ENCODE data around the gene ACAN. TPM values are rescaled to one million over a fixed set of nuclear protein-coding genes. Genes with fewer than 3 reads are reported as not detected.

ACAN gene
- total RNA-seq, 1 experiment from 2014 or later: 1.4 TPM

DNA sequence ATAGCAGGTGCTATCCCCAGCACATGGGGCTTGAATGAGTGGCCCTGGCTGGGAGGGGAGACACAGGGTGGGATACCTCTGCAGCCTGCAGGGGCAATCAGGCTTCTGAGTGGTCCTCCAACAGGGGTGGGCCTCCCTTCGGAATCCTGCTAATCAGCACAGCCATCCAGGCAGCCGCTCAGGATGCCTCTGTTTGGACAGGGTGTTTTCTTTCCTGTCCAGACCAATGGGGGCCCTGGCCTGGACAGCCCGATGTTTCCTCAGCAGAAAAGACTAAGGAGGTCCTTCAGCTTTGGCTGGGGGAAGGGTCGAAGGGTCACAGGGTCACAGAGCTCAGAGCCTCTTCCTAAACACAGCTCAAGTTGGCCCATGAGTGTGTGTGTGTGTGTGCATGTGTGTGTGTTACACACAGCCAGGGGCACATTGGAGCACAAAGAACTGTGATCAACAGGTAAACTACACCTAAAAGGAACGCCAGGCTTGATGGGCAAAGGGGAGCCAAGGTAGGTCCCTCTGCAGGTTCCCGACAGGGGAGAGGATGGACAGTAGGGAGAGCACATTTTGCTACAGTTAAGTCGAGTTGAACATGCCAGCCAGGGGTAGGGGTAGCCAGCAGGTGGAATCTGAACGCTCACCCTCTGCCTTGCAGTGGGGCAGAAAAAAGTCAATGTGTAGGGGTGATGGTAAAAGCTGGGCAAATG lies 93.2 kb downstream of the ACAN start:
- peaks cover 30% of the 10 kb centered on the region for H3K36me3 Mint-ChIP-seq
- DNase-seq (ENCODE audit: low spot score) (no peak), ATAC-seq (no peak)
- TF ChIP-seq, protein P1, sequence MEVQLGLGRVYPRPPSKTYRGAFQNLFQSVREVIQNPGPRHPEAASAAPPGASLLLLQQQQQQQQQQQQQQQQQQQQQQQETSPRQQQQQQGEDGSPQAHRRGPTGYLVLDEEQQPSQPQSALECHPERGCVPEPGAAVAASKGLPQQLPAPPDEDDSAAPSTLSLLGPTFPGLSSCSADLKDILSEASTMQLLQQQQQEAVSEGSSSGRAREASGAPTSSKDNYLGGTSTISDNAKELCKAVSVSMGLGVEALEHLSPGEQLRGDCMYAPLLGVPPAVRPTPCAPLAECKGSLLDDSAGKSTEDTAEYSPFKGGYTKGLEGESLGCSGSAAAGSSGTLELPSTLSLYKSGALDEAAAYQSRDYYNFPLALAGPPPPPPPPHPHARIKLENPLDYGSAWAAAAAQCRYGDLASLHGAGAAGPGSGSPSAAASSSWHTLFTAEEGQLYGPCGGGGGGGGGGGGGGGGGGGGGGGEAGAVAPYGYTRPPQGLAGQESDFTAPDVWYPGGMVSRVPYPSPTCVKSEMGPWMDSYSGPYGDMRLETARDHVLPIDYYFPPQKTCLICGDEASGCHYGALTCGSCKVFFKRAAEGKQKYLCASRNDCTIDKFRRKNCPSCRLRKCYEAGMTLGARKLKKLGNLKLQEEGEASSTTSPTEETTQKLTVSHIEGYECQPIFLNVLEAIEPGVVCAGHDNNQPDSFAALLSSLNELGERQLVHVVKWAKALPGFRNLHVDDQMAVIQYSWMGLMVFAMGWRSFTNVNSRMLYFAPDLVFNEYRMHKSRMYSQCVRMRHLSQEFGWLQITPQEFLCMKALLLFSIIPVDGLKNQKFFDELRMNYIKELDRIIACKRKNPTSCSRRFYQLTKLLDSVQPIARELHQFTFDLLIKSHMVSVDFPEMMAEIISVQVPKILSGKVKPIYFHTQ (CRISPR knock-in tag; IDR thresholded peaks at IDR 0.05): 0 out of 2 replicates have a peak, but pooled peaks have one; percentile 52
- TF ChIP-seq IRF2 (CRISPR knock-in tag; IDR thresholded peaks at IDR 0.05; ENCODE audit: borderline replicate concordance, low read depth): no peak
- peak overlapping the region; percentile 69; the same call in 1 of the 2 replicates for H3K27ac Mint-ChIP-seq
- no peaks in the 10 kb centered on the region for H3K9me3 Mint-ChIP-seq
- peaks cover 48% of the 10 kb centered on the region for H3K4me1 Mint-ChIP-seq
- H3K4me3 Mint-ChIP-seq: no peak overlapping the region
- ChIA-PET POLR2A (interaction anchor here (0.6 to 1.1 kb wide), 2 partner anchors 18 to 90 kb away, joined by 3 read pairs; no protein-coding TSS in a partner anchor), CTCF (interaction anchor here (1.3 to 4.2 kb wide), 6 partner anchors 9 to 429 kb away, joined by 3 to 64 read pairs (median 4); partner anchors contain the start of genes MRPL46 and MRPS11)
- 0 out of 2 replicates have a peak, but pooled peaks cover 2% of the 10 kb centered on the region for H3K27me3 Mint-ChIP-seq (ENCODE audit: low read depth)

DNA sequence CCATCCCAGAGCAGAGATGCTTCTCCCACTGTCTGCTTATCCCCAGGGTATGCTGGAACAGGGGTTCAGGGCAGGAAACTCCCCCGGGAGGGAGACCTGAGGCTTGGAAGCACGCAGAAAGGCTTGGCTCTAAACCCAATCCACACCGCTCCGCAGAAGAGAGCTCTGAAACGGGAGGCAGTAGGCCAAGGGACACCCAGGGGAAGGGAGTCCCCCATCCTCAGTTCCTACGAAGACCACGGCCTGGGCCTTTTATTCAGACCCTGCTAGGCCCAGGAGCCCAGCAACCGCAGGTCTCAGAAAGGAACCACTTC lies 93.9 kb downstream of the ACAN start:
- Mint-ChIP-seq H3K27me3 (ENCODE audit: low read depth) (0 out of 2 replicates have a peak, but pooled peaks cover 2% of the 10 kb centered on the region), H3K36me3 (peaks cover 36% of the 10 kb centered on the region), H3K9me3 (no peaks in the 10 kb centered on the region), H3K27ac (no peak overlapping the region), H3K4me1 (peaks cover 52% of the 10 kb centered on the region), H3K4me3 (no peak overlapping the region)
- TF ChIP-seq ESRRA (CRISPR knock-in tag; IDR thresholded peaks at IDR 0.05; ENCODE audit: borderline replicate concordance) (no peak), PRRX2 (CRISPR knock-in tag; IDR thresholded peaks at IDR 0.05) (0 out of 2 replicates have a peak, but pooled peaks have one; percentile 14), ZNF396 (CRISPR knock-in tag; IDR thresholded peaks at IDR 0.05; ENCODE audit: borderline replicate concordance) (no peak)
- TF ChIP-seq, protein P2, sequence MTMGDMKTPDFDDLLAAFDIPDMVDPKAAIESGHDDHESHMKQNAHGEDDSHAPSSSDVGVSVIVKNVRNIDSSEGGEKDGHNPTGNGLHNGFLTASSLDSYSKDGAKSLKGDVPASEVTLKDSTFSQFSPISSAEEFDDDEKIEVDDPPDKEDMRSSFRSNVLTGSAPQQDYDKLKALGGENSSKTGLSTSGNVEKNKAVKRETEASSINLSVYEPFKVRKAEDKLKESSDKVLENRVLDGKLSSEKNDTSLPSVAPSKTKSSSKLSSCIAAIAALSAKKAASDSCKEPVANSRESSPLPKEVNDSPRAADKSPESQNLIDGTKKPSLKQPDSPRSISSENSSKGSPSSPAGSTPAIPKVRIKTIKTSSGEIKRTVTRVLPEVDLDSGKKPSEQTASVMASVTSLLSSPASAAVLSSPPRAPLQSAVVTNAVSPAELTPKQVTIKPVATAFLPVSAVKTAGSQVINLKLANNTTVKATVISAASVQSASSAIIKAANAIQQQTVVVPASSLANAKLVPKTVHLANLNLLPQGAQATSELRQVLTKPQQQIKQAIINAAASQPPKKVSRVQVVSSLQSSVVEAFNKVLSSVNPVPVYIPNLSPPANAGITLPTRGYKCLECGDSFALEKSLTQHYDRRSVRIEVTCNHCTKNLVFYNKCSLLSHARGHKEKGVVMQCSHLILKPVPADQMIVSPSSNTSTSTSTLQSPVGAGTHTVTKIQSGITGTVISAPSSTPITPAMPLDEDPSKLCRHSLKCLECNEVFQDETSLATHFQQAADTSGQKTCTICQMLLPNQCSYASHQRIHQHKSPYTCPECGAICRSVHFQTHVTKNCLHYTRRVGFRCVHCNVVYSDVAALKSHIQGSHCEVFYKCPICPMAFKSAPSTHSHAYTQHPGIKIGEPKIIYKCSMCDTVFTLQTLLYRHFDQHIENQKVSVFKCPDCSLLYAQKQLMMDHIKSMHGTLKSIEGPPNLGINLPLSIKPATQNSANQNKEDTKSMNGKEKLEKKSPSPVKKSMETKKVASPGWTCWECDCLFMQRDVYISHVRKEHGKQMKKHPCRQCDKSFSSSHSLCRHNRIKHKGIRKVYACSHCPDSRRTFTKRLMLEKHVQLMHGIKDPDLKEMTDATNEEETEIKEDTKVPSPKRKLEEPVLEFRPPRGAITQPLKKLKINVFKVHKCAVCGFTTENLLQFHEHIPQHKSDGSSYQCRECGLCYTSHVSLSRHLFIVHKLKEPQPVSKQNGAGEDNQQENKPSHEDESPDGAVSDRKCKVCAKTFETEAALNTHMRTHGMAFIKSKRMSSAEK (CRISPR knock-in tag; IDR thresholded peaks at IDR 0.05; ENCODE audit: borderline replicate concordance): 0 out of 2 replicates have a peak, but pooled peaks have one; percentile 13
- no peak for DNase-seq (ENCODE audit: low spot score)
- POLR2A ChIA-PET: interaction anchor here (1.5 kb wide), 1 partner anchor 91 kb away, joined by 4 read pairs; no protein-coding TSS in a partner anchor
- CTCF ChIA-PET: interaction anchor here (0.6 to 4.2 kb wide), 6 partner anchors 8 to 123 kb away, joined by 3 to 64 read pairs (median 4); no protein-coding TSS in a partner anchor
- ATAC-seq: no peak

DNA sequence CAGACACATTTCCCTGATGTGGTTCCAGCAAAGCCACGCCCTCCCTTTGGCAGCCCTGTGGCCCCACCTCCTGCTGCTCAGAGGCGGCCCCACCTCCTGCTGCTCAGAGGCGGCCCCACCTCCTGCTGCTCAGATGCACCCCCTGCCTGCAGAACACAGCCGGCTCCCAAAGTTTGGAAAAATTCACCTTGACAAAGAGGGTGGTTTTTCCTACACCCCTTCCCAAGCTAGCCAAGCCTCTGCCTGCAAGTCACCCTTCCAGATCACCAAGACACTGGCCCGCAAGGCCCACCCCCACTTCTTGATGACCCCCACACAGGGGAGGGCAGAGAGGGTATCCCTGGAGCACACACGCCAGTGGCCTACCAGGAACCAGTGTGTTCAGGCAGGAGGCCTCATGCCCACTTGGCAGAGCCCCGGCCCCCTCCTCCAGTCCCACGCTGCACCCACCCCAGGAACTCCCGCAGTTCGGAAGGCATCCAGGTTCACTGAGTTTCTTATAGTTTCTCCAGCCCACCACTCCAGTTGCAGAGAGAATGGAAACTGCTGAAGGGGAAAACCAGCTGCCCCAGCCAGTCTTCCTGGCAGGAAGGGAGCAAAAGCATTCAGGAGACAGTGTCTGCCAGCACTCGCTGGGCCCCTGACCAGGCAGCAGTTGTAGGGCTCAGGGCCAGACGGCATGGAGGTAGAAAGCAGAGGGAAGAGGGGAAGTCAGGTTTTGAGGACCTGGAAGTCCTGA lies 94.4 kb downstream of the ACAN start:
- Mint-ChIP-seq H3K36me3 (peaks cover 41% of the 10 kb centered on the region), H3K4me3 (no peak overlapping the region; the same call in 1 of the 2 replicates), H3K27ac (peak overlapping the region; percentile 93), H3K4me1 (peaks cover 53% of the 10 kb centered on the region), H3K27me3 (ENCODE audit: low read depth) (0 out of 2 replicates have a peak, but pooled peaks cover 2% of the 10 kb centered on the region), H3K9me3 (no peaks in the 10 kb centered on the region)
- peak; percentile 53 for DNase-seq (ENCODE audit: low spot score)
- CTCF ChIA-PET: interaction anchor here (0.6 to 4.2 kb wide), 9 partner anchors 8 to 309 kb away, joined by 3 to 64 read pairs (median 3); no protein-coding TSS in a partner anchor
- ATAC-seq: 0 out of 2 replicates have a peak, but pooled peaks have one; percentile 1
- POLR2A ChIA-PET: interaction anchor here (1.5 kb wide), 1 partner anchor 90 kb away, joined by 4 read pairs; no protein-coding TSS in a partner anchor
- TF ChIP-seq, protein P3, sequence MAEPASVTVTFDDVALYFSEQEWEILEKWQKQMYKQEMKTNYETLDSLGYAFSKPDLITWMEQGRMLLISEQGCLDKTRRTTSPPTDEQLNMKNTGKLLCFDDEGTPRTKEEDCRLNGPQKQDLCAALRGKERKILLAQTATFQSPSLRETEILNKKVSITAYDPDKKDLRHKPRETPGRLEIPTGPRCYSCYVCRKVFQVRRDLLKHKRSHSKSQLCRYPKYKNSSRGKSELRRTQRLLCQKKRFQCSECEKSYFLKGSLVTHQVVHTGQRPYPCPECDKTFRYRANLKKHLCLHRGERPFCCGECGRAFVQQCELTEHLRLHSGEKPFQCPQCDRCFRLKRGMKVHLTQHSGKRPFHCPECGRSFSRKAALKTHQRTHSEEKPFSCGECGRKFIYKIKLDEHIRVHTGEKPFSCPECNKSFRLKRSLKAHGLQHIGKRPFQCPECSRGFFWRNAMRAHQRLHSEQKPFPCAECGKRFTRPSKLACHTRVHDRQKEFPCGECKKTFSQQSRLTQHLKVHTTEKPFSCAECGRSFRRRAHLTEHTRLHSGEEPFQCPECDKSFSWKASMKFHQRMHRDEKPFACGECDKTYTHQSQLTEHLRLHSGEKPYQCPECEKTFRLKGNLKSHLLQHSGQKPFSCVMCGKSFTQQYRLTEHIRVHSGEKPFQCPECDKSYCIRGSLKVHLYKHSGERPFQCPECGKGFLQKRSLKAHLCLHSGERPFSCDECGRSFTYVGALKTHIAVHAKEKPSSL (CRISPR knock-in tag; conservative IDR thresholded peaks at IDR 0.05): no peak
- no peak for TF ChIP-seq ZNF396 (CRISPR knock-in tag; IDR thresholded peaks at IDR 0.05; ENCODE audit: borderline replicate concordance)
- TF ChIP-seq ESRRA (CRISPR knock-in tag; IDR thresholded peaks at IDR 0.05; ENCODE audit: borderline replicate concordance): no peak
- no peak for TF ChIP-seq ZBTB21 (CRISPR knock-in tag; IDR thresholded peaks at IDR 0.05; ENCODE audit: borderline replicate concordance)
- no peak for TF ChIP-seq CREB1 (CRISPR knock-in tag; IDR thresholded peaks at IDR 0.05)
- TF ChIP-seq, protein P4, sequence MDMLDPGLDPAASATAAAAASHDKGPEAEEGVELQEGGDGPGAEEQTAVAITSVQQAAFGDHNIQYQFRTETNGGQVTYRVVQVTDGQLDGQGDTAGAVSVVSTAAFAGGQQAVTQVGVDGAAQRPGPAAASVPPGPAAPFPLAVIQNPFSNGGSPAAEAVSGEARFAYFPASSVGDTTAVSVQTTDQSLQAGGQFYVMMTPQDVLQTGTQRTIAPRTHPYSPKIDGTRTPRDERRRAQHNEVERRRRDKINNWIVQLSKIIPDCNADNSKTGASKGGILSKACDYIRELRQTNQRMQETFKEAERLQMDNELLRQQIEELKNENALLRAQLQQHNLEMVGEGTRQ (CRISPR knock-in tag; IDR thresholded peaks at IDR 0.05): 0 out of 2 replicates have a peak, but pooled peaks have one; percentile 15
- TF ChIP-seq ZNF671 (CRISPR knock-in tag; IDR thresholded peaks at IDR 0.05): no peak
- TF ChIP-seq ZNF219 (CRISPR knock-in tag; IDR thresholded peaks at IDR 0.05; ENCODE audit: borderline replicate concordance): no peak
- TF ChIP-seq, protein P5, sequence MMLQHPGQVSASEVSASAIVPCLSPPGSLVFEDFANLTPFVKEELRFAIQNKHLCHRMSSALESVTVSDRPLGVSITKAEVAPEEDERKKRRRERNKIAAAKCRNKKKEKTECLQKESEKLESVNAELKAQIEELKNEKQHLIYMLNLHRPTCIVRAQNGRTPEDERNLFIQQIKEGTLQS (CRISPR knock-in tag; conservative IDR thresholded peaks at IDR 0.05): no peak
- no peak for TF ChIP-seq IRF2 (CRISPR knock-in tag; IDR thresholded peaks at IDR 0.05; ENCODE audit: borderline replicate concordance, low read depth)

Data from WTC11 (cell line).